AG08396 (cell line): ENCODE data around the gene THAP8.

Source experiments
- DNase-seq: peaks from one replicate; pipeline ENCODE4 v3.0.0; 2012; ENCODE audit warnings: low spot score, mixed read lengths

THAP8 gene, protein sequence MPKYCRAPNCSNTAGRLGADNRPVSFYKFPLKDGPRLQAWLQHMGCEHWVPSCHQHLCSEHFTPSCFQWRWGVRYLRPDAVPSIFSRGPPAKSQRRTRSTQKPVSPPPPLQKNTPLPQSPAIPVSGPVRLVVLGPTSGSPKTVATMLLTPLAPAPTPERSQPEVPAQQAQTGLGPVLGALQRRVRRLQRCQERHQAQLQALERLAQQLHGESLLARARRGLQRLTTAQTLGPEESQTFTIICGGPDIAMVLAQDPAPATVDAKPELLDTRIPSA

DNA sequence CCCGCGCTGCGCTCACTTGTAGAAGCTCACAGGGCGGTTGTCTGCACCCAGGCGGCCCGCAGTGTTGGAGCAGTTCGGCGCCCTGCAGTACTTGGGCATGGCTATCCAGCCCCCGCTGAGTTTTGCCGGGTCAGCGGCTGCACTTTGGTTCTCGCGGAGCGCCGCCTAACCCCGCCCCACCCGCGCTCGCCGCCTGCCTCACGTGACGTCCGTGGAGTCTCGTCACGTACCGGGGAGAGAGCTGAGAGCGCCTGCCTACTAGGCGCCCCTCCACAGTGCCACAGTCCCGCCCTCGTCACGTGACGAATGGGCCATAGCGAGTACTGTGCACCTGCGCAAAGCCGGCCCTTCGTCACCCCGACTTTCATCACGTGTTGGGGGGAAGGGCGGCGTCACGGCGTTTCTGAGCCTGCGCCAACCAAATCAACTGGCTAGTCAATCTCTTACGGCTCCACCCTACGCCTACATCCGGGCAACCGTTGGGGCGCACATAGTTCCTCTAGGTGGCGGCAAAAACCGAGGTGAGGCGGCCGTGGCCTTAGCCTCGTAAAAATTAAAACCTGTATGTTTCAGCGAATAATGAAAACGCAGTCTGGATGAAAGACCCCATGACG is at the start of gene THAP8:
Gene THAP8 (minus strand): TSS at position 167 of the 614 bp plus-strand sequence. CDS start 68 bp downstream, at position 99.
- peak; percentile 99 for DNase-seq

DNA sequence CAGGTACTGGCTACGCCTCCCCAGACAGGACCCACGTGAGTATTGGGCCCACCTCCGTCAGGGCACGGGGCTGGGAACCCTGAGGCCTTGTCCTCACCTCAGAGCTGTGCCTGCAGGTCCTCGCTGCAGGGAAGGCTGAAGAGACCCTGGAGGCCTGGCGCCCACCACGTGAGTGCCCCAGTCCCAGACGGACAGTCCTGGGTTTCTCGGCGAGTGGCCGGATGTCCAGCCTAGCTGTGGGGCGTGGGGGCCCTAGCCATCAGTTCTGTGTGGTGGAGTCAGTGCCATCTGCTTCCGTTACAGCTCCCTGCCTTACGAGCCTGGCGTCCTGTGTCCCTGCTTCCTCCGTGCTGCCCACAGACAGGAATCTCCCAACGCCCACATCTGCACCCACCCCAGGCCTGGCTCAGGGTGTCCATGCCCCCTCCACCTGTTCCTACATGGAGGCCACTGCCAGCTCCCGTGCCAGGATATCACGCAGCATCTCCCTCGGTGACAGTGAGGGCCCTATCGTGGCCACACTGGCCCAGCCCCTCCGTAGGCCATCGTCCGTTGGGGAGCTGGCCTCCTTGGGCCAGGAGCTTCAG is 49.0 kb upstream of the THAP8 start:
- no peak for DNase-seq

DNA sequence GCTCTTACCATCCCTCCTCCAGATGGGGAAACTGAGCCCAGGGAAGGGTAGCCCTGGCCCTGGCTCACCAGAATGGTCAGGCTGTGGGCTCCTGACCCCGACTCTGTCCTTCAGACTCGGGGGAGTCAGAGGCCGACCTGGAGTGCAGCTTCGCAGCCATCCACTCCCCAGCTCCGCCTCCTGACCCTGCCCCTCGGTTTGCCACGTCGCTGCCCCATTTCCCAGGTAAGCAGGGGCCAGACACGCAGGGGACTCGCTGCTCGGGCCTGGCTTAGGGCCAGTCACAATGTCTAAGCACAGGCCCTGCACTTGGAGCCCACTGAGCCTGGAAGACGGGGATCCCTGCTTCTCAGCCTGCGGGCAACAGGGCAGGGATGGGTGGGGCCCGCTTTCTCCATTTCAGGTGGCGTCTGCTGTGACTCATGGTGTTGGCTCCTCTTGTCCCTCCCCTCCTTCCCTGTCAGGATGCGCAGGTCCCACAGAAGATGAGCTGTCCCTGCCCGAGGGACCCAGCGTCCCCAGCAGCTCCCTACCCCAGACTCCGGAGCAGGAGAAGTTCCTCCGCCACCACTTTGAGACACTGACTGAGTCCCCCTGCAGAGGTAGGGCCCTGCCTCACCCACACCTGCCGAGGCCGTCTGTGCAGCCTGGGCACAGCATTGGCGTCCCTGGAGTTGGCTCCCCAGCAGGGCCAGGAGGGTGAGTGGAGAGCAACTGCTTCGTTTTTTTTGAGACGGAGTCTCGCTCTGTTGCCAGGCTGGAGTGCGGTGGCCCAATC is 47.7 kb upstream of the THAP8 start:
- DNase-seq: no peak

DNA sequence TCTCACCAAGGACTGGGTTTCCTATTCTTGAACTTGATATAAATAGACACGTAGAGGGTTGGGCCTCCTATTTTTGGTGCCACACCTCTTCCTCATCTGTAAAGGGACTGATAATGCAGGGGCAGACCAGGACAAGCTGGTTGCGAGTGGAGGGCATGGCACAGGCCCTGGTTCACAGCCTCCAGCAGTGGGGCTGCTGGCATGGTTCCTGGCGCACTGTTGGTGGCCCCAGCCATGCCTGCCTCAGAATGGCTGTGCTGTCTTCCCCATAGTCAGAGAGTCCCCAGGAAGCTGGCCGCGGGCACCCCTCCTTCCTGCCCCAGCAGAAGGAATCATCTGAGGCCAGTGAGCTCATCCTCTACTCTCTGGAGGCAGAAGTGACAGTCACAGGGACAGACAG is 46.4 kb upstream of the THAP8 start:
- DNase-seq: no peak

DNA sequence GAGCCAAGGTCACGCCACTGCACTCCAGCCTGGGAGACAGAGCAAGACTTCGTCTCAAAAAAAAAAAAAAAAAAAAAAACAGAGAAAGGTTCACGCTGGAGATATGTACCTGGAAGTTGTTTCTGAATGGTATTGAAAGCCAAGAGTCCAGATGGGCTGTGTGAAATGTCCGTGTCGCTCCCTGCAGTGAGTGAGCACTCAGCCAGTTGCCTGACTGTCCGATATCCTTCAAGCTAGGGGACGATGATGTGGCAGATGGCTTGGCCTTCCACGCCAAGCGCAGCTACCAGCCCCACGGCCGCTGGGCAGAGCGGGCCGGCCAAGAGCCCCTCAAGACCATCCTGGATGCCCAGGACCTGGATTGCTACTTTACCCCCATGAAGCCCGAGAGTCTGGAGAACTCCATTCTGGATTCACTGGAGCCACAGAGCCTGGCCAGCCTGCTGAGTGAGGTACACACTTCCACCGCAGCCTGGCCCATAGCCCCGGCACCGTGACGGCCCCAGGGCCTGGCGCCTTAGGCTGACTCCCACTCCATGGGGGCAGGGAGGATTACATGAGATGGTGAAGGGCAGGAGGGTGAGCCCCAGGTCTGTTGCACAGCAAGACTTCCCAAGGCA is 45.2 kb upstream of the THAP8 start:
- no peak for DNase-seq

DNA sequence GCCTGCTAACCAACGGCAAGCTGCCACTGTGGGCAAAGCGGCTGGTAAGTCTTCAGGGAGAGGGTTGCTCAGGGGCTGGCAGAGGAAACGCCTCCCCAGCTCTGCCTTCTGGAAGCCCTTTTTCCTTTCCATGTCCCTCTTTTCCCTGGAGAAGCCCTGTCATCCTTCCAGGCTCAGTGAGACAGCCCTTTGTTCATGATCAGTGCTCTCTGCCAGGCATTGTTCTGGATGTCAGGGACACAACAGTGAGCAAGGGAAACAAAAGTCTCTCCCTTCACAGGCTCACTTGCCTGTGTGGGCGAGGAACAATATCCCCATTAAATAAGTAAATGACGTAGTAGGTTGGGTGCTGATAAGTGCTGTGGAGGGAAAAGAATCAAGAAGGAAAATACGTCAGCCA is 43.0 kb upstream of the THAP8 start:
- DNase-seq: no peak

DNA sequence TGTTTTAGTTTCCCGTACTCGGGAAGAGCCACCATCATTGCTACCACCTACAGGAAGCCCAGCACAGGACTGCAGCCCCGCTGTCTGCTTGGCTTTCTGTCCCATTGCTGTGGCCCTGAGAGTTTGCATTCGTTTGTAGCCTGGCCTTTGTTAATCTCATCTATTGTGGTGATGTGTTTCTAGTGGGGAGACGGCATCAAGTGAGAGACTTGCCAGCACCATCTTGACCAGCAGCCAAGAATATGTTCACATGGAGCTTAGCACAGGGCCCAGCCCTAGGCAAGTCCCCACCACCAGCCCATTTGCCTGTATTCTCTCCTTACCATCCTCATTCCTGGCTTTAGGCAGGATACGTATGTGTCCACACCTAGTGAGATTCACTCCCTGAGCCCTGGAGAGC is 39.6 kb upstream of the THAP8 start:
- DNase-seq: no peak

DNA sequence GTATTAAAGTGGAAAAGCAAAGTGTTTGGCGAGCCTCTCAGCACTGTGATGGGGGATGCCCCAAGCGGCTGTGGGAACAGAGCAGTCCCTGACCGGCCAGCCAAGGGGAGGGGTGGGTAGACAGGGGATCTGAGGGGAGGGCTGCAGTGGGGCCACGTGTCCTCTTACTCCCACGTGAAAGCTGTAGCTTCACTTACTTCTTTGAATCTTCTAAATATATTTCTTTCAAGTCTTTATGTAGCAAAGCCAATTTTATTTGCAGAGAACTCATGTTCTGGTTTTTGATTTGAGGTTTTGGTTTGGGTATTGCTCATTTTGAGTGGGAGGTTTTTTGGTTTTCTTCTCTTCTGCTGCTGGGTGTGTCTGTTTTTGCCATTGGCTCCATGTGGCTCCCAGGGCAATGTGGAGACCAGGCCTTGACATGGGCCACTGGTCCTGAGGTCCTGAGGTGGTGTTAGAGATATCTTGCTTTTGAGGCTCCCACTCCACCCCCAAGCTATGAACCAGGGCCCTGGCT is 39.1 kb upstream of the THAP8 start:
- no peak for DNase-seq

DNA sequence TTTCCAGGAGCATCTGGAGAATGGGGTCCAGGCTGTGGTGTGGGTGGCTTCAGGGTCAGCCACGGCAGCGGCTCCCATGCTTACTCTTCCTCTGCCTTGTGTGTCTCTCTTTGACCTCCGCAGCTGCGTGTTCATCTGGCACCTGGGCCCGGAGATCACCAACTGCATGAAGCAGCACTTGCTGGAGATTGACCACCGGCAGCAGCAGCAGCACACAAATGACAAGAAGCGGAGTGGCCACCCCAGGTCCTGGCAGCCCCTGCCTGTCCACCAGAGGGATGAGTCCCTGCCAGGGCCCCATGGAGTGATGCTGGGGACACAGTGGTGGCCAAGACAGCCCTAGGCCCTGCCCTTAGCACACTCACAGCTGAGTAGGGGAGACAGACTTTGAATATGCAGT is 38.5 kb upstream of the THAP8 start:
- DNase-seq: no peak

DNA sequence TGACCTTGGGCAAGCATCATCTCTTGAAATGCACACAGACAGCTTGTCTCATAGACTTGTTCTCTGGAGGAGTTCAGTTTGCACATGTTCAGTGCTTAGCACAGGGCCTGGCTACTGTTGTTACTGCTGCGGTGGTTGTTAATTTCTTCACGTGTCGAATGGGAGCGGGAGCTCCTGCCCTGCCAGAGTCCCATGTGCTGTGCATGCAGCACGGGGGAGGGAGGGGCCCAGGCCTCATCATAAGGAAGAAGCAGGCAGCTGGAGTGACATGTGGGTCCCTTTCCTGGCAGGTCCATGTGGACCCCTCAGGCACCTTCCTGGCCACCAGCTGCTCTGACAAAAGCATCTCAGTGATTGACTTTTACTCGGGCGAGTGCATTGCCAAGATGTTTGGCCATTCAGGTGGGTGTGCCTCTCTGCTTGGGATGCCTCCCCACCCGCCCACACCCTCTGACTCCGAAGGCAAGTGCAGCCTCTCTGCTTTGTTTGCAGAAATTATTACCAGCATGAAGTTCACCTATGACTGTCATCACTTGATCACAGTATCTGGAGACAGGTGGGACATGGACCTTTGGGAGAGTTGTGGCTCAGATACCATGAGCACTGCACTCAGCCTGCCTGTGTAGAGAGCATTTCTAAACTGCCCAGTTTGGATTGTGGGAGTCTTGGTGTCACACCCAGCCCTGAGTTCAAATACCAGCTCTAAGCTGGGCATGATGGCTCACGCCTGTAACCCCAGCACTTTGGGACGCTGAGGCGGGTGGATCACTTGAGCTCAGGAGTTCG is 37.0 kb upstream of the THAP8 start:
- DNase-seq: no peak

DNA sequence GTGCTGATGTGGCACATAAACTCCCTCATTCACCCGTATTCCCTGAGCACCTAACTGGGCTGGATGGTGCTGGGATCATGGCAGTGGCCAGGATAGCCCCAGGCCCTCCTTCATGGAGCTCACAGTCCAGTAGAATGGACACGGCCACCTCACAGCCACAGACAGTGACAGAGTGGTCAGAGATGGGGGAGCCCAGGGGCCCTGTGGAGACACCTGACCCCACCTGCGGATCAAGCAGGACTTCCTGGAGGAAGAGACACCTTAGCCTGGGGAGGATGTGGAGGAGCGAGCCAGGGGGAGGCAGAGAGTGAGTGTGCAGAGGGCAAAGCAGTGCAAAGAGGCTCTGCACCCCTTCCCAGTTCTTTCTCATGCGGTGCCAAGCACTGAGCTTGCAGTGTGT is 35.8 kb upstream of the THAP8 start:
- DNase-seq: no peak

DNA sequence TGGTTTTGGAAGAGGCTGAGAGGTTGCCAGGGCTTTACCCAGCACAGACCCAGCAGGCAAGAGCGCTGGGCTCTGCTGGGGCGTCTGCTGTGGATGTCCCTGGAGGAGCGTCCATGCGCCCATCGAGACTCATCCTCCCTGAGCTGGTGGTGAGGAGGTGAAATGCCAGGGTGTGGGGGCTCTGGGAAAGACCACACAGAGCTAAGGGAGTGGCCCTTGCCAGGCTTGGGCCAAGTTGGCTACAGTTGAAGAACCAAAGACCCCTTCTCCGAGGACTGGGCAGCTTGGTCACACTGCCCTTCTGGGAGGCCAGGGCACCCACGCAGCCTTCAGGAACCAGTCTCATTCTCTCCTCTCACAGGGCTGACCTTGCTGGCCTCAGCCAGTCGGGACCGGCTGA is 32.2 kb upstream of the THAP8 start:
- no peak for DNase-seq

DNA sequence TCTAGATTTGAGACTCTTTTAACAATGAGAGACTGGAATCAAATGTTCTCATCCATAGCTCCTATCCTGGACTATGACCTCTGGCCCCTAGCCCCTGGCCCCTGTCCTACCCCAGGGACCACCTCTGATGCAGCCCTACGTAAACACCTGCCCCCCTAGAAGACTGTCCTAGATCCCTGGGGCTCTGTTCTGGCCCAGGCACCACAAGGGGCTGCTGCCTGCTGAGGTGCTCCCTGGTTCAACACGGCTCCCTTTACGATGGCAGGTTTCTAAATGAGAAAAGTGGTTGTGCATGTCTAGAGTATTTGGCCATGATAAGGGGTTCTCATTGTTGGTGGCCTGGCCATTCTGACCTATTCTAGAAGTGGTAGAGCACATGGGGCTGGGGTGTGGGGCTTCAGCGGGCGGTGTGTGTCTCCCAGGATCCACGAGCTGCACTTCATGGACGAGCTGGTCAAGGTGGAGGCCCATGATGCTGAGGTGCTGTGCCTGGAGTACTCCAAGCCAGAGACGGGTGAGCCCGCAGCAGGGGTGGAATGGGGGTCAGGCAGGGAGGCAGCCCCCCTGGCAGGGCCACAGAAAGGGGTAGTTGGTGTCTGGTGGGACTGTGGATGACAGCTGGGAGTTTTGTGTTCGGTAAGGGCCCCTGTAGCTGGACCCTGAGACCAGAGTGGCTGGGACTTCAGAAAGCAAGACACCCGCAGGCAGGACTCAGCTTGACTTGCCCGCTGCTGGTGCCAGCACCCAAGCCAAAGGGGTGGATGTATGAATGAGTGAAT is 30.3 kb upstream of the THAP8 start:
- DNase-seq: no peak

DNA sequence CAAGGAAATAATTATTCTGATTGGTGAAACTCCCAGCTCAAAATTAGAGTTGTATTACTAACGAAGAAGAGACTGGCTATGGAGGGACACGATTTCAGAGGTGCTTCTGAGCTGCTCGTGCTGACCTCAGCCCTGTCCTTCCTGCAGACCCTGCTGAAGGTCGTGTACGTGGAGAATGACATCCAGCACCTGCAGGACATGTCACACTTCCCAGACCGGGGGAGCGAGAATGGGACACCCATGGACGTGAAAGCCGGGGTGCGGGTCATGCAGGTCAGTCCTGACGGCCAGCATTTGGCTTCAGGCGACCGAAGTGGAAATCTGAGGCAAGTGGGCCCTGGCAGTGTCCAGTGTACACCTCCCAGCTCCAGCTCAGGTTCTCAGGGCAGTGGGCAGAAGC is 28.8 kb upstream of the THAP8 start:
- no peak for DNase-seq

DNA sequence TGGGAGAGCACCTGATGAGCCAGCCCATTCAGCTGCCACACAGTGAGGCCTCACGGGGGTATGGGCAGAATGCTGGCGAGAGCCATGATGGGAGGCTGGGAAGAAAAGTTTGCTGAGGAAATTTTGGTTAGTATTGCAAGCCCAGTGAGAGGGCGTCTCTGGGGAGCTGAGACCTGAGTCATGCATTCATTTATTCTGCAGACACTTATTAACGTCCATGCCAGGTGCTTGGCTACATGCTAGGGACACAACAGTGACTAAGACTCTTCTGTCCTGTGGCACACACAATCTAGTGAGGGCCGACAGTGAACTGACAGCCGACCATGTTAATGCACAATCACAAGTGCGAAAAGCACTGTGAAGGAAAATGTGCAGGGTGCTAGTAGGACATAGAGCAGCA is 27.8 kb upstream of the THAP8 start:
- no peak for DNase-seq

DNA sequence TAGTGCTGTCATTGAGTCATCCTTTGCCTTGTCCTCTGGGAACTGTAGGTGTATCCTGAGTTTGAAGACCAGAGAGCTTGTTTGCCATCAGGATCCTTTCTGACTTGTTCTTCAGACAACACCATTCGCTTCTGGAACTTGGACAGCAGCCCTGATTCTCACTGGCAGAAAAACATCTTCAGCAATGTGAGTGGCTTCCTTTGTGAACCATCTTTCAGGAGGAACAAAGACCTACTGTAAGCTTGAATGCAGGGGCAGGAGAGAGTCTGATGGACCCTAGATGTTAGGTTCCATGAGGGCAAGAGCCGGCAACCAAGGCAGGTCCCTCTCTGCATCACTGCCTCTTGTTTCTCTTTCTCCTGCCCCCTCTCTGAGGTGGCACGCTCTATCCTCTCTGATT is 27.3 kb upstream of the THAP8 start:
- DNase-seq: no peak

DNA sequence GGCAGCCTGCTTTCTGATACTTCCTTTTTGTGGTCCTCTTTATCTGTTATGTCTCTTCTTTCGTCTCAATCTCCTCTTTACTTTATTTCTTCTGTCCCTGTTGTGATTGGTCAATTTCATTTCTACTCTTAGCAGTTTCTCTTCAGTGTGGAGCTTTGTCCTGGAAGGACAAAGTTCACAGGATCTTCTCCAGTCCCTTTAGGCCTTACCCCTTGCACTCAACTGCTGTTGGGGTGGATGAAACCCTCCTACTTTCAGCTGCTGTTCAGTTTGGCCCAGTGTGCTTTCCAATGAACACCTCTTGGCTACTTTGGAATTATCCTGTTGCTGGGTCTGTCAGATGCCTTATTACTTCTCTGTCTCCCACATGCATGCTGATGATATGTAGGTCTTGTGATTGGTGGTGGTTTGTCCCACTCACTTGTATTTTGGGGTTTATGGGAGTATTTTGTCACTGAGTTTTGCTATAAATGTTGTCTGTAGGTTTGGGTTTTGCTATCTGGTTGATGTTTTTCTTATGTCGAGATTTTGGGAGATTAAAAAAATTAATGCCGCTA is 25.4 kb upstream of the THAP8 start:
- no peak for DNase-seq

DNA sequence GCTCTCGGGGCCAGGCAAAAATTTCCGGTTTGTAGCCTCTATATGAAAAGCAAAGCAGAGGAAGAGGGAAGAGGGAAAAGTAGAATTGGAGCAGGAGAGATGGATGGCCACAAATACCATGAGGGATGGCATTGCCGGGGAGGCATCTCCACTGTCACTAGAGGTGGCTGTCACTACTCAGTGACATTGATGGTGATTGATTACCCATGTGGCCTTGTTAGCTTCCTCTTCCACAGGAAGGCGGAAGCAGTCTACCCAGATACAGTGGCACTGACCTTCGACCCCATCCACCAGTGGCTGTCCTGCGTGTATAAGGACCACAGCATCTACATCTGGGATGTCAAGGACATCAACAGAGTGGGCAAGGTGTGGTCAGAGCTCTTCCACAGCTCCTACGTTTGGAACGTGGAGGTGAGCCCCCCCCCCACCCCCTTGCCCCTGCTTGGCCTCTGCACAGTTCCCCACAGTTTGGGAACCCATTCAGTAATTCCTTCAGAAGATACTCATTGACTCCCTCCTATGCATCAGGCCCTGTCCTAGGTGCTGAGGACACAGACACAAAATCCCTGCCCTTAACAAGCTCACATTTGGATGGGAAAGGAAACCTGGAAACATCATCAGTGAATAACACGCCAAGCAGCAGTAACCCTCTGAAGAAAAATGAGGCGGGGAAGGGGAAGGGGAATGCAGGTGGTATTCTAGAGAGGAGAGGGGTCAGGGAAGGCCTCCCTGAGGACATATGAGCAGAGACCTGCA is 19.2 kb upstream of the THAP8 start:
- DNase-seq: no peak

DNA sequence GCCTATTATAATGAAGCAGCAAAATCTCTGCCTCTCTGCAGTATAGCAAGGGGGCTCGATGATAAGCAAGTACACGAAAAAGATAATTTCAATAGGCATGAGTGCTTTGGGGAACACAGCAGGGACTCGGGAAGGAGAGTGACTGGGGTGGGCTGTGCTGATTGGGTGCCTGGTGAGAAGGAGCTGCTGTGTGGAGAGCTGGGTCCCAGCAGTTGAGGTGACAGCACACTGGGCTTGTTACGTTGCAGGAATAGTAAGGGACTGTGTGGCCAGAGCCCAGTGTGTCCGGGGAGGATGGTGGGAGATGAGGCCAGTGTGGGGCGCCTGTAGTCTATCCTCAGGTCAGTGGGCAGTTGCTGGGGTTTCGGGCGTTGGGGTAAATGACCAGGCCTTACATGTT is 18.0 kb upstream of the THAP8 start:
- DNase-seq: no peak
